H7 (cell line): ENCODE measurements around the gene ERAL1. TPM values are rescaled to one million over a fixed set of nuclear protein-coding genes. Genes with fewer than 3 reads are reported as not detected.
"Not testable (repeated sequence)": the region's sequence is repeated elsewhere in the genome, so short reads cannot be mapped to it uniquely, and the experiment has no call there.

Experiments
- DNase-seq: peaks from one replicate; pipeline ENCODE4 v3.0.0; 2012
- H3K27me3 ChIP-seq: 2 replicates; pipeline ENCODE4 v1.6.0; 2011; ENCODE audit warnings: mild to moderate bottlenecking, low read length; ENCODE audit not compliant: control insufficient read depth, insufficient read depth
- H3K36me3 ChIP-seq: replicated peaks from 2 replicates; pipeline ENCODE4 v1.5.1; 2011; ENCODE audit warnings: low read length; ENCODE audit not compliant: control insufficient read depth, insufficient read depth
- H3K4me3 ChIP-seq: 2 replicates; pipeline ENCODE4 v1.5.1; 2011; ENCODE audit warnings: low read depth, mild to moderate bottlenecking, control low read depth, low read length, moderate library complexity; ENCODE audit not compliant: insufficient read depth
- total RNA-seq: library from RNA; depleted of rRNA; stranded (reverse); fragments of >200 nt; shearing (Covaris generic); gene quantifications from 2 replicates; pipeline ENCODE4 v1.2.3, GENCODE V29; 2014

Gene ERAL1
- total RNA-seq, 1 experiment from 2014 or later = 63.7 TPM

DNA sequence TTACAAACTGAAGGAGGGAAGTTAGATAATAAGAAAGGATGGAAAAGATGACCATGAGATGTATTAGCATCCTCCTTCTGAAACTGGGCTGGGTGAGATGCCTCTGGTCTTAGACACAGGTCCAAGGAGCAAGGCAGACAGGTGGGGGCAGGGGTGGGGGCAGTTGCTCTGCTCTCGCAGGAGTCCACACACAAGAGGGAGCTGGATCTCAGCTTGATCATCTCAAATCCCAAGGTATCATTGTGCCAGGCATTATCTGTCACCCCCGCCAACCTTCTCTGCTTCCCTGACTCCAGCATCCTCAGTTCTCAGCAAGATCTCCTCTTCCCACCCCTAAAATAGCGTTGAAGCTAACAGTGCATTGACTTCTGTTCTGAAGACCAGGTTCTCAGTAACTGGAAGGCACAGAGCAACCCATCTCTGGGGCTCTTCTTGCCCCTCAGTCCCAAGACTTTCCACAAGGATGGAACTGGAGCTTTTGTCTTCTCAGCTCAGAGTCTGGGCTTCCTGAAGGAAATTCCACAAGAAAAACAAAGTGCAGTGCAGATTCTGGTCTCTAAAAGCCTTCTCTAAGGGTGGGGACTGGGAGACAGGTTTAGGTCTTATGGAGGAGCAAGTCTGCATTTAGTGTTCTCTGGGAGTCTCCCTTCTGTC lies 41.1 kb downstream of the ERAL1 start:
- H3K27me3 ChIP-seq = no peaks in the 10 kb centered on the region
- DNase-seq = no peak
- H3K4me3 ChIP-seq = peak overlapping the region; percentile 98

DNA sequence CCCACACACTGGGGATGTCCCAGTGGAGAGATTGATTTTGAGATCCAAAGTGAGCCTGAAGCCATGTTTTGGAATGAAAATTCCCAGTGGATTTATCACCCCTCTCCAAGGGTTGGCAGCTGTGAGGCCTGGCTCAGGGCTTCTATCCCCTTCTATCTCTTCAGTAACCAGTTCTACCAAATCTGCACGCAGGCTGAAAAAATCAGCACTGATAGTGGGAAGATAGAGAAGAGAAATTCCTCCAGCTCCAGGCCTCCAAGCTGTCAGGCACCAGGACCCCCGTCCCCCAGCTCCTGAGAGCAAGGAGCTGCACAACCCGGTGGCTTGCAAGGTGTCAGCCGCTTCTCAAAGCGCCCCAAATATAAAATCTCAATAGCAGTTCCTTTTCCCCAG lies 41.7 kb downstream of the ERAL1 start:
- DNase-seq = no peak
- Histone ChIP-seq H3K36me3 (peaks cover 3% of the 10 kb centered on the region), H3K4me3 (peak overlapping the region; percentile 98), H3K27me3 (no peaks in the 10 kb centered on the region)

More for the DNA sequence above, 41.1 kb downstream of the ERAL1 start:
- peaks cover 3% of the 10 kb centered on the region for H3K36me3 ChIP-seq

GRCh38 chr17:28896884-28897768 lies 42.3 kb downstream of the ERAL1 start, which contains the start of gene FLOT2:
TSS of gene FLOT2 (minus strand) at chr17:28897733. CDS start at chr17:28897574, 159 bp downstream.
- no peaks in the 10 kb centered on the region; the same call in 1 of the 2 replicates for H3K27me3 ChIP-seq
- peak; percentile 95 for DNase-seq
- H3K4me3 ChIP-seq = peak within 1 kb of the TSS; percentile 98
- H3K36me3 ChIP-seq = peaks cover 3% of the 10 kb centered on the region

DNA sequence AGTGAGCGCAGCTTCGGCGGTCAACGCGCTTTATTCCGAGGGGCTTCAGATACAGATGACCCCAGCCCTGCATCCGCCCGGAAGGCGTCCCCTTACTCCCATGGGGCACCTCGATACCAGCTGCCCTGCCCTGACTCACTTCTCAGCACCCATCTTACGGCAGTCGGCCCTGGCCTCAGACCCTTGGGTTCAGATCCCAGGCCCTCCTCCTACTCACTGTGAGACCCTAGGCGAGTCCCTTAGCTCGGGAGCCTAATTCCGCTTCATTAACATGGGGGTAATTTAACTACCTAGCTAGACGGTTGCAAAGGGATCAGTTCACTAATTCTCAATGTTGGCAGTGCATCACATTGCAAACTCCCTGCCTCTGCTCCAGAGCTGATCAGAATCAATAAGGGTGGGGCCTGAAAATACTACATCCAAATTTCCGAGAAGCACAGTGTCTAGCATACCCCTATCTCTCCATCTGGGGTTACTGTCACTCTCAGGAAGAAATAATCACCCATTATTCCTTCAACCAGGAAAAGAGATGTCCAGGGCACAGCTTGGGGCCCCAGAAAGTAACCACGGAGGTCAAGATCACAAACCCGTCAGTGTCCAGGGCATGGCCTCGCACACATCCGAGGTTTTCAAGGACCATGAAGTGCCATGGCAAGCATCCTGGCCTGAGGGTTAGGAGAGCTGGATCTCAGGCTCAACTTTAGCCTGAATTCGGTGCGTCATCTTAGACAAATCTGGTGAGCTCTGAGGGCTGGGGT lies 43.1 kb downstream of the ERAL1 start:
- no peak for DNase-seq
- H3K27me3 ChIP-seq = no peaks in the 10 kb centered on the region; the same call in 1 of the 2 replicates
- peak overlapping the region; percentile 98 for H3K4me3 ChIP-seq
- H3K36me3 ChIP-seq = peaks cover 3% of the 10 kb centered on the region

- DNase-seq = peak; percentile 39
These were observed 43.7 kb downstream of the ERAL1 start for GRCh38 chr17:28898527-28898955.

GRCh38 chr17:28899212-28899815 lies 44.5 kb downstream of the ERAL1 start:
- Histone ChIP-seq H3K36me3 (peaks cover 3% of the 10 kb centered on the region), H3K27me3 (no peaks in the 10 kb centered on the region; the same call in 1 of the 2 replicates), H3K4me3 (no peak overlapping the region)
- DNase-seq = no peak

More at GRCh38 chr17:28898527-28898955, 43.7 kb downstream of the ERAL1 start:
- Histone ChIP-seq H3K27me3 (no peaks in the 10 kb centered on the region; the same call in 1 of the 2 replicates), H3K4me3 (no peak overlapping the region), H3K36me3 (peaks cover 3% of the 10 kb centered on the region)

DNA sequence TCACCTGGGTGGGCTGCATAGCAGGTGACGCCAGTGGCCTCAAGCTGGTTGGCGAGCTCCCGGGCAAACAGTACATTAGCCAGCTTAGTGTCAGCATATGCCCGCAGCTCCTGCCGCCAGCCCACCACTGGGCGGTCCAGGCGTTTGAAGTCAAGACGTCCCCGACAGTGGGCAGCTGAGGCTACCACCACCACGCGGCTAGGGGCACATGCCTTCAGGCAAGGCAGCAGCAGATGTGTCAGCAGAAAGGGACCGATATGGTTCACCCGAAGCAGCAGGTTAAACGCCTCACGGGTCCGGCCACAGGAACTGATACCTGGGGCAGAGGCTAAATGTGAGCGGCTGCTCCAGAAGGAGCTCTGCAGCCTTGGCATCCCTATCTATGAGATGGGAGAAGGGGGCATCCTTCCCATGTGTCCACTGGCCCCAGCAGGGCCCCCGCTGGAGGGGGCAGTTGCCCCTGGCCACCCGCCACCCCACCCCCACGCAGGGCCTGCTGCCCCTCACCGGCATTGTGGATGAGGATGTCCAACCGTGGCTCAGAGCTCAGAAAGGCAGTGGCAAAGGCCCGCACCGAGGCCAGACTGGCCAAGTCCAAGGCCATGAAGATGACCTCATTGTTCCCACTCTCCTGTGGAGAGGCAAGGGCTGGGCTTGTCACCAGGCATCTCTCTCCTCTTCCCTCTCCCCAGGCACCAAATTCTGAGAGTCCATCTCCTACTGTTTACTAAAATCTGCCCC lies 46.3 kb downstream of the ERAL1 start:
- Histone ChIP-seq H3K27me3 (no peaks in the 10 kb centered on the region; the same call in 1 of the 2 replicates), H3K4me3 (no peak overlapping the region)
- peak; percentile 42 for DNase-seq

GRCh38 chr17:28901866-28902818 lies 47.3 kb downstream of the ERAL1 start:
- peaks cover 13% of the 10 kb centered on the region for H3K36me3 ChIP-seq
- H3K27me3 ChIP-seq = no peaks in the 10 kb centered on the region; the same call in 1 of the 2 replicates
- peak overlapping the region; percentile 72 for H3K4me3 ChIP-seq
- DNase-seq = peak; percentile 87

More for the DNA sequence above, 46.3 kb downstream of the ERAL1 start:
- H3K36me3 ChIP-seq = peaks cover 5% of the 10 kb centered on the region

DNA sequence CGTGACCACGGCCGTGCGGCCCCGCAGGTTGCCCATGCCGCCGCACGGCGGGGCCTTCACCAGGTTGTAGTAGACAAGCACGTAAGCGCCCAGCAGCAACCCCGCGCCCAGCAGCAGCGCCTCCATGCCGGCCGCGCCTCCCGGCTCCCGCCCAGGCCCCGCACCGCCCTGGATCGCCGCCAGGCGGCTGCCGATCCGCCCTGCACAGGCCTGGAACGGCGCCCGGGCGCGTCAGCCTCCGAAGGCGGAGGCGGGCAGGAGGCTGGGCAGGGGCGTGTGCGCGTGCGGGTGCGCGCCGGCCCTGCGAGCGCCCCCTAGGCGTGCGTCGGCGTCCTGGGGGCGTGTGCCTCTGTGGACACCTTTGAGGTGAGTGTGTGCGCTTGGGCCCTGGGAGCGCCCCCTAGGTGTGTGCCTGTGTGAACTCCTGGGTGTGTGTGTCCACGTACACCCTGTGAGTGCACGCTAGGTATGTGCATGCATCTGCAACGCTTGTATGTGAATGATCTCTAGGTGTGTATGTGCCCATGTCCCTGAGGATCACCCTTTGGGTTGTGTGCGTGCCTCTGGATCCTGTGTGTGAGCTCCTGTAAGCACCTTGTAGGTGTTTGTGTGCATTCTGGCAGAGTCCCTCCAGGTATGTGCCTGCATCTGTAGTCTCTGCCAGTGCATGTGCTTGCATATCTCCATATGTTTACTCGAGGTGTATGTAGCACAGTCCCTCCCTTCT lies 48.2 kb downstream of the ERAL1 start, which contains the start of gene DHRS13:
Gene DHRS13 (minus strand): TSS at position 261 of the 727 bp plus-strand sequence. CDS start 135 bp downstream, at position 126.
- H3K4me3 ChIP-seq = peak within 1 kb of the TSS; percentile 72
- DNase-seq = peak; percentile 98
- H3K36me3 ChIP-seq = peaks cover 21% of the 10 kb centered on the region
- no peaks in the 10 kb centered on the region; the same call in 1 of the 2 replicates for H3K27me3 ChIP-seq

DNA sequence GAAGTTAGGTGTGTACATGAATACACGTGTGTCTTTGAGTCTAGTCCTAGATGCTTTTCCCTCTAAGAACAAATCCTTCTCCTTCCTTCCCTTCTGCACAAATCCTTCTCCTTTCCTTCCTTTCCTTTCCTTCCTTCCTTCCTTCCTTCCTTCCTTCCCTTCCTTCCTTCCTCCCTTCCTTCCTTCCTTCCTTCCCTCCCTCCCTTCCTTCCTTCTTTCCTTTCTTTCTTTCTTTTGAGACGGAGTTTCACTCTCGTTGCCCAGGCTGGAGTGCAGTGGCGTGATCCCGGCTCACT lies 48.7 kb downstream of the ERAL1 start:
- not testable (repeated sequence) for DNase-seq, H3K4me3 ChIP-seq, H3K27me3 ChIP-seq
- H3K36me3 ChIP-seq = peaks cover 25% of the 10 kb centered on the region

DNA sequence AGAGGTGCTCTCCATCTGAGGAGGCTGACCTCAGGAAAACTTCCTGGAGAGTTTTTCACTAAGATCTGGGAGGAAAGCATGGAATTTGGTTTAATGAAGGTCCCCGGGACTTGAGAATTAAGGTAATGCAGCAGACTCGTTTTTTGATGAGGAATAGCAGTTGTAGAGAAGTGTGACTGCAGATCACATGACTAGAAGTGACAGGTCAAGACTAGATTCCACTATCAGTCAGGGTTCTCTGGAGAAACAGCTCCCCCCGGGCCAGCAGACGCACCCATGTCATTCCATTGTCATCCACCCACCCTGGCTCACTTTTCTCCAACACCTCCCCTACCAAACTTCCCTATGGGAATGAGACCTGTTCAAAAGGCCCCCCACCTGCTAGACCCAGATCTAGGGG lies 50.0 kb downstream of the ERAL1 start:
- Histone ChIP-seq H3K36me3 (peaks cover 34% of the 10 kb centered on the region), H3K4me3 (no peak overlapping the region), H3K27me3 (no peaks in the 10 kb centered on the region; the same call in 1 of the 2 replicates)
- no peak for DNase-seq

DNA sequence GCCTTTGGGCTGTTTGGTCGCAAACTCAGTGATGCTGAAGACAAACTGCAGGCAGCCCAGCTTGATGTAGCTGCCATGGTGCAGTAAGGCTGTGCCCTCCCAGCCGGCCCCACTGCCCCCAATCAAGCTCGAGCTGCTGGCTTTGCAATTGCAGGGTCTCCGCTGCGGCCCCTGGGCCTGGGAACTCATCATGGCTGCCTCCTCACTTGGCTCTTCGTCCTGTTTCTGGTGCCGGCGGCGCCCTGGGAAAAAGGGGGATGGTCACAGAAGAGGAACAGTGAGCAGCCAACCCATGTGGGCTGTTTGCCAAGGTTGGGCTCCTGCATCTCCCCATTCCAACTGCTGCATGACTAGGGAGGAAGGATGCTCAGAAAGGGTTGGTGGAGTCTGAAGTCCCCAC lies 51.5 kb downstream of the ERAL1 start:
- H3K36me3 ChIP-seq = peaks cover 47% of the 10 kb centered on the region
- no peak overlapping the region for H3K4me3 ChIP-seq
- DNase-seq = no peak
- no peaks in the 10 kb centered on the region; the same call in 1 of the 2 replicates for H3K27me3 ChIP-seq
